Measurements from ENCODE around the gene EFCAB5.
"Not testable (repeated sequence)": the region's sequence is repeated elsewhere in the genome, so short reads cannot be mapped to it uniquely, and the experiment has no call there.

Gene EFCAB5

GRCh38 chr17:30103921-30104320 lies 162.5 kb downstream of the EFCAB5 start:
- no peak for DNase-seq

- peak; percentile 76 for DNase-seq
Measured at GRCh38 chr17:30104575-30105339, 163.3 kb downstream of the EFCAB5 start.

- DNase-seq = no peak
Measured at GRCh38 chr17:30112794-30113193, 171.4 kb downstream of the EFCAB5 start.

- no peak for DNase-seq
Measured at GRCh38 chr17:30113213-30113612, 171.8 kb downstream of the EFCAB5 start.

- DNase-seq = no peak
Measured at GRCh38 chr17:30116345-30116660, 174.9 kb downstream of the EFCAB5 start.

GRCh38 chr17:30116661-30117551 lies 175.5 kb downstream of the EFCAB5 start, which contains the start of gene NSRP1:
NSRP1 (plus strand) TSS chr17:30116816; CDS start chr17:30116844, 28 bp downstream.
- peak; percentile 87 for DNase-seq

GRCh38 chr17:30117675-30118081 lies 176.2 kb downstream of the EFCAB5 start:
- no peak for DNase-seq

- DNase-seq = not testable (repeated sequence)
Measured at GRCh38 chr17:30118635-30119034, 177.2 kb downstream of the EFCAB5 start.

GRCh38 chr17:30124273-30124796 lies 182.9 kb downstream of the EFCAB5 start:
- DNase-seq = no peak

- no peak for DNase-seq
Measured at GRCh38 chr17:30130121-30130520, 188.7 kb downstream of the EFCAB5 start.

GRCh38 chr17:30132615-30133014 lies 191.2 kb downstream of the EFCAB5 start:
- no peak for DNase-seq

- no peak for DNase-seq
Measured at GRCh38 chr17:30133197-30133596, 191.8 kb downstream of the EFCAB5 start.

- DNase-seq = no peak
Measured at GRCh38 chr17:30134551-30134950, 193.1 kb downstream of the EFCAB5 start.

- DNase-seq = no peak
Measured at GRCh38 chr17:30137158-30137557, 195.7 kb downstream of the EFCAB5 start.

GRCh38 chr17:30147860-30148259 lies 206.4 kb downstream of the EFCAB5 start:
- not testable (repeated sequence) for DNase-seq

GRCh38 chr17:30148376-30148775 lies 206.9 kb downstream of the EFCAB5 start:
- DNase-seq = no peak

GRCh38 chr17:30151471-30151870 lies 210.0 kb downstream of the EFCAB5 start:
- no peak for DNase-seq

- no peak for DNase-seq
Measured at GRCh38 chr17:30153463-30153862, 212.0 kb downstream of the EFCAB5 start.

GRCh38 chr17:30155389-30155788 lies 214.0 kb downstream of the EFCAB5 start:
- no peak for DNase-seq
